Measurements from ENCODE around the gene NFE2L3. TPM values are rescaled to one million over a fixed set of nuclear protein-coding genes. Genes with fewer than 3 reads are reported as not detected.

The NFE2L3 gene
- total and polyA plus RNA-seq, 9 of the 15 experiments (the other 6 are each of a cell fraction or from before 2014, with no cell fraction given), result 2.9 to 16.9 (median 12.4) TPM

- TF ChIP-seq JUND (IDR thresholded peaks at IDR 0.05; ENCODE audit: borderline replicate concordance, low read depth, low read length) (peak; percentile 62), JUND (tag; IDR thresholded peaks at IDR 0.05; ENCODE audit: borderline replicate concordance, low read depth, low read length) (no peak; the same call in 2 of the 3 replicates), NR1H2 (CRISPR knock-in tag; IDR thresholded peaks at IDR 0.05) (no peak), KLF10 (CRISPR knock-in tag; IDR thresholded peaks at IDR 0.05) (no peak; the same call in 1 of the 2 replicates), ZFP91 (CRISPR knock-in tag; IDR thresholded peaks at IDR 0.05) (no peak), NONO (IDR thresholded peaks at IDR 0.05; ENCODE audit: low read depth in 2 of 2, low read length in 1 of 2) (no peak), ZNF518B (CRISPR knock-in tag; IDR thresholded peaks at IDR 0.05) (peak; percentile 68; the same call in 1 of the 2 replicates), ZBTB5 (IDR thresholded peaks at IDR 0.05) (no peak), ZNF639 (CRISPR knock-in tag; conservative IDR thresholded peaks at IDR 0.05 in 1 of 2, IDR thresholded peaks at IDR 0.05 in 1 of 2) (no peak), ZNF583 (CRISPR knock-in tag; IDR thresholded peaks at IDR 0.05) (no peak)
These were observed 35.6 kb downstream of the NFE2L3 start (continued) for GRCh38 chr7:26187380-26188205.
